HUES6 (cell line): ENCODE results near the gene ZRANB1.
"Not testable (repeated sequence)": the region's sequence is repeated elsewhere in the genome, so short reads cannot be mapped to it uniquely, and the experiment has no call there.

Experiments used
- H3K27ac ChIP-seq: 2 replicates; pipeline ENCODE4 v1.7.0; 2013; ENCODE audit warnings: low read depth, mild to moderate bottlenecking, low read length, inconsistent platforms
- H3K27me3 ChIP-seq: 2 replicates; pipeline ENCODE4 v1.6.1; 2013; ENCODE audit warnings: low read length; ENCODE audit not compliant: control insufficient read depth, insufficient read depth
- H3K36me3 ChIP-seq: 2 replicates; pipeline ENCODE4 v1.6.1; 2013; ENCODE audit warnings: low read length; ENCODE audit not compliant: control insufficient read depth, insufficient read depth
- H3K4me1 ChIP-seq: 2 replicates; pipeline ENCODE4 v1.6.1; 2013; ENCODE audit warnings: low read length; ENCODE audit not compliant: control insufficient read depth, insufficient read depth
- H3K4me3 ChIP-seq: 2 replicates; pipeline ENCODE4 v1.5.1; 2013; ENCODE audit warnings: low read depth, low read length
- H3K9ac ChIP-seq: one replicate; pipeline ENCODE4 v1.6.1; 2013; ENCODE audit warnings: mild to moderate bottlenecking, low read length
- H3K9me3 ChIP-seq: 2 replicates; pipeline ENCODE4 v1.6.1; 2013; ENCODE audit warnings: low read depth, low read length; ENCODE audit not compliant: control insufficient read depth, insufficient read depth

ZRANB1 gene

GRCh38 chr10:124911124-124912067 lies 30.5 kb upstream of the ZRANB1 start:
- H3K27ac ChIP-seq: no peak overlapping the region
- no peak overlapping the region for H3K4me3 ChIP-seq
- H3K4me1 ChIP-seq: no peaks in the 10 kb centered on the region
- H3K9me3 ChIP-seq: no peaks in the 10 kb centered on the region
- H3K9ac ChIP-seq: no peak overlapping the region
- no peaks in the 10 kb centered on the region for H3K27me3 ChIP-seq
- no peaks in the 10 kb centered on the region for H3K36me3 ChIP-seq

- no peak overlapping the region for H3K27ac ChIP-seq
- H3K4me3 ChIP-seq: no peak overlapping the region
- no peak overlapping the region for H3K9ac ChIP-seq
- no peaks in the 10 kb centered on the region for H3K4me1 ChIP-seq
- no peaks in the 10 kb centered on the region for H3K9me3 ChIP-seq
- H3K27me3 ChIP-seq: no peaks in the 10 kb centered on the region
- no peaks in the 10 kb centered on the region for H3K36me3 ChIP-seq
Observed at GRCh38 chr10:124912101-124912886, 29.6 kb upstream of the ZRANB1 start.

GRCh38 chr10:124913167-124913566 lies 28.8 kb upstream of the ZRANB1 start:
- H3K4me1 ChIP-seq: no peaks in the 10 kb centered on the region
- H3K27ac ChIP-seq: no peak overlapping the region
- no peaks in the 10 kb centered on the region for H3K27me3 ChIP-seq
- H3K9me3 ChIP-seq: no peaks in the 10 kb centered on the region
- no peak overlapping the region for H3K9ac ChIP-seq
- no peak overlapping the region for H3K4me3 ChIP-seq
- no peaks in the 10 kb centered on the region for H3K36me3 ChIP-seq

- H3K27ac ChIP-seq, H3K36me3 ChIP-seq, H3K9ac ChIP-seq, H3K4me3 ChIP-seq, H3K4me1 ChIP-seq, H3K9me3 ChIP-seq, H3K27me3 ChIP-seq: not testable (repeated sequence)
Observed at GRCh38 chr10:124914398-124914797, 27.5 kb upstream of the ZRANB1 start.

GRCh38 chr10:124916098-124916584 lies 25.8 kb upstream of the ZRANB1 start:
- Histone ChIP-seq H3K9me3 (no peaks in the 10 kb centered on the region), H3K27me3 (no peaks in the 10 kb centered on the region), H3K36me3 (no peaks in the 10 kb centered on the region), H3K9ac (peak overlapping the region; percentile 97), H3K27ac (peak overlapping the region; percentile 82), H3K4me1 (peaks cover 7% of the 10 kb centered on the region; the same call in 1 of the 2 replicates), H3K4me3 (peak overlapping the region; percentile 86)

GRCh38 chr10:124916585-124917427 lies 25.1 kb upstream of the ZRANB1 start:
- no peaks in the 10 kb centered on the region for H3K9me3 ChIP-seq
- peaks cover 7% of the 10 kb centered on the region; the same call in 1 of the 2 replicates for H3K4me1 ChIP-seq
- peak overlapping the region; percentile 93 for H3K27ac ChIP-seq
- H3K9ac ChIP-seq: peak overlapping the region; percentile 97
- no peaks in the 10 kb centered on the region for H3K27me3 ChIP-seq
- peak overlapping the region; percentile 86 for H3K4me3 ChIP-seq
- H3K36me3 ChIP-seq: no peaks in the 10 kb centered on the region

- no peaks in the 10 kb centered on the region for H3K27me3 ChIP-seq
- H3K36me3 ChIP-seq: peaks cover 1% of the 10 kb centered on the region; the same call in 1 of the 2 replicates
- peaks cover 7% of the 10 kb centered on the region; the same call in 1 of the 2 replicates for H3K4me1 ChIP-seq
- H3K4me3 ChIP-seq: peak overlapping the region; percentile 86
- H3K27ac ChIP-seq: peak overlapping the region; percentile 93
- H3K9ac ChIP-seq: peak overlapping the region; percentile 95
- no peaks in the 10 kb centered on the region for H3K9me3 ChIP-seq
Observed at GRCh38 chr10:124917428-124918190, 24.3 kb upstream of the ZRANB1 start.

- H3K9me3 ChIP-seq: no peaks in the 10 kb centered on the region
- H3K4me1 ChIP-seq: peaks cover 7% of the 10 kb centered on the region; the same call in 1 of the 2 replicates
- H3K4me3 ChIP-seq: peak overlapping the region; percentile 86
- H3K27ac ChIP-seq: peak overlapping the region; percentile 93; the same call in 1 of the 2 replicates
- H3K27me3 ChIP-seq: no peaks in the 10 kb centered on the region
- H3K9ac ChIP-seq: peak overlapping the region; percentile 95
- H3K36me3 ChIP-seq: peaks cover 7% of the 10 kb centered on the region; the same call in 1 of the 2 replicates
Observed at GRCh38 chr10:124918191-124918830, 23.6 kb upstream of the ZRANB1 start.

- Histone ChIP-seq H3K4me3 (peak overlapping the region; percentile 86), H3K27me3 (no peaks in the 10 kb centered on the region), H3K9ac (no peak overlapping the region)
Observed at GRCh38 chr10:124918906-124919305, 23.0 kb upstream of the ZRANB1 start.

More at GRCh38 chr10:124918906-124919305, 23.0 kb upstream of the ZRANB1 start:
- Histone ChIP-seq H3K27ac (no peak overlapping the region), H3K9me3 (no peaks in the 10 kb centered on the region), H3K36me3 (peaks cover 10% of the 10 kb centered on the region), H3K4me1 (peaks cover 7% of the 10 kb centered on the region; the same call in 1 of the 2 replicates)
